ENCODE results near the gene ITGA7.

ITGA7 gene

DNA sequence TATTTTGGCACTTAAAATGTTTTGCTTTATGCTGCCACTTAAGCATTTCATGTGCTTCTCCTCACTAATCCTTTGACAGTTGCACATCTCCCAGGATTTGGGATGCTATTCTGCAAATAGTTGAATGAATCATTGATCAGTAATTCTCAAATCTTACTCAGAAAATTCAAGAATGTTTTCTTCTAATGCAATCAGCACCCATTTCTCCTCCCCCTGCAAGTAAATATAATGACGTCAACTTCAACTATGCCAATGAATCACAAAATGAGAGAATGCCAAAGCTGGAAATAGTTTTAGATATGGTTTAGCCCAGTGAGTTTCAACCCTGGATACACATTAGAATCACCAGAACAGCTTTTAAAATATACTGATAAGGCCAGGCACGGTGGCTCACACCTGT lies 6.0 kb upstream of the ITGA7 start:
- Histone ChIP-seq H3K4me2 (ENCODE audit: low read length) (no peak overlapping the region), H3K9ac (ENCODE audit: low read length) (no peak overlapping the region), H2BK120ac (ENCODE audit: low read depth, low read length) (no peak overlapping the region), H3K27ac (ENCODE audit: low read depth, low read length) (no peak overlapping the region), H3K18ac (ENCODE audit: low read length) (no peak overlapping the region), H3K56ac (ENCODE audit: low read length) (no peak overlapping the region), H2BK5ac (ENCODE audit: low read length) (no peak overlapping the region), H3K4me1 (ENCODE audit: control insufficient read depth, low read depth, low read length) (peaks cover 18% of the 10 kb centered on the region), H4K5ac (ENCODE audit: low read length) (no peak overlapping the region), H3K4ac (ENCODE audit: low read depth, low read length) (no peak overlapping the region), H3K23ac (ENCODE audit: low read length) (no peak overlapping the region), H3K4me3 (ENCODE audit: low read length) (no peak overlapping the region), H3K27me3 (ENCODE audit: insufficient read depth, low read length, poor library complexity) (no peaks in the 10 kb centered on the region), H2BK15ac (replicated peaks; ENCODE audit: low read depth) (no peak overlapping the region), H3K79me2 (ENCODE audit: control insufficient read depth, insufficient read depth, low read length) (no peaks in the 10 kb centered on the region), H3K79me1 (ENCODE audit: low read length) (no peaks in the 10 kb centered on the region), H3K36me3 (ENCODE audit: control insufficient read depth, insufficient read depth, low read length) (no peaks in the 10 kb centered on the region), H4K8ac (ENCODE audit: low read depth, low read length) (no peak overlapping the region), H2AK5ac (ENCODE audit: low read length) (no peak overlapping the region)
- WGBS (ENCODE audit: extremely low coverage, insufficient coverage, low lambda C conversion rate), result no CpG with 5 or more reads among the region's 2 CpGs
- DNase-seq, result no peak

DNA sequence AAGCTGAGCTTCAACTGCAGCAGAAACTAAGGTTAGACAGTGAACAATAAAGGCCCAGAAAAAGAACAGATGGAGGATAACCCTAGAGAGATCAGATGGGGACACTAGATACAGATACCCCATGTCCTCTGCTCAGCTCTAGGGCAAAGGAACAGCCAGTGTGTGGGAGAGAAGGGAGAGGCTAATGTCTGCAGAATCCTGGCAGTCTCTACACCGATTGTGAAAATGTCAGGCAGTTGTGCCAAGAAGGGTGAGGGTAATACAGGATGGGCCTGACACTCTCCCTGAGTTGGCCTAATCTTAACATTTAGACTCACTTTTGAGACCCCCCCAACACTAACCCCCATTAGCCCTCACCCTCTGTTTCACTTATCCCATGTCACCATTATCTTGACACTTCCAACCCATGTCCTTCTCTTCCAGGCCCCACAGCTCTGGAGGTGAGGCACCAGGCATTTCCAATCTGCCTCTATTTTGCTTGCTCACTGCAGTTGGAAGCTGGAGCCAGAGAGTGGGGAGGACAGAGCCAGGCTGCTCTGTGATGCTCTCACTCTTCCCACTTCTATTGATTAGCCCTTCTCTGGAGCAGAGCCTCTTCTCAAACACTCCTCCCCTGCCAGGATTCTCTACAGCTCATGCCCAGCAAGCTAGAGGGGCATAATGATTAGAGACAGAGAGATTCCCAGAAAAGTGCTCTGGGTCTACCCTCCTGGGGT lies 5.2 kb upstream of the ITGA7 start:
- H2BK120ac ChIP-seq (ENCODE audit: low read depth, low read length), result no peak overlapping the region
- H3K4me2 ChIP-seq (ENCODE audit: low read length), result no peak overlapping the region
- no peak overlapping the region for H3K9ac ChIP-seq (ENCODE audit: low read length)
- DNase-seq, result no peak
- no peak overlapping the region for H3K27ac ChIP-seq (ENCODE audit: low read depth, low read length)
- H3K18ac ChIP-seq (ENCODE audit: low read length), result no peak overlapping the region
- H3K4me3 ChIP-seq (ENCODE audit: low read length), result no peak overlapping the region
- no peaks in the 10 kb centered on the region for H3K79me1 ChIP-seq (ENCODE audit: low read length)
- WGBS (ENCODE audit: extremely low coverage, insufficient coverage, low lambda C conversion rate), result no CpG with 5 or more reads among the region's 1 CpG
- no peak overlapping the region for H2AK5ac ChIP-seq (ENCODE audit: low read length)
- H4K5ac ChIP-seq (ENCODE audit: low read length), result no peak overlapping the region
- H3K56ac ChIP-seq (ENCODE audit: low read length), result no peak overlapping the region
- H3K79me2 ChIP-seq (ENCODE audit: control insufficient read depth, insufficient read depth, low read length), result no peaks in the 10 kb centered on the region
- no peak overlapping the region for H2BK15ac ChIP-seq (replicated peaks; ENCODE audit: low read depth)
- H3K4ac ChIP-seq (ENCODE audit: low read depth, low read length), result no peak overlapping the region
- no peaks in the 10 kb centered on the region for H3K36me3 ChIP-seq (ENCODE audit: control insufficient read depth, insufficient read depth, low read length)
- no peak overlapping the region for H3K23ac ChIP-seq (ENCODE audit: low read length)
- no peak overlapping the region for H2BK5ac ChIP-seq (ENCODE audit: low read length)
- no peaks in the 10 kb centered on the region for H3K27me3 ChIP-seq (ENCODE audit: insufficient read depth, low read length, poor library complexity)
- H3K4me1 ChIP-seq (ENCODE audit: control insufficient read depth, low read depth, low read length), result peaks cover 13% of the 10 kb centered on the region
- H4K8ac ChIP-seq (ENCODE audit: low read depth, low read length), result no peak overlapping the region

DNA sequence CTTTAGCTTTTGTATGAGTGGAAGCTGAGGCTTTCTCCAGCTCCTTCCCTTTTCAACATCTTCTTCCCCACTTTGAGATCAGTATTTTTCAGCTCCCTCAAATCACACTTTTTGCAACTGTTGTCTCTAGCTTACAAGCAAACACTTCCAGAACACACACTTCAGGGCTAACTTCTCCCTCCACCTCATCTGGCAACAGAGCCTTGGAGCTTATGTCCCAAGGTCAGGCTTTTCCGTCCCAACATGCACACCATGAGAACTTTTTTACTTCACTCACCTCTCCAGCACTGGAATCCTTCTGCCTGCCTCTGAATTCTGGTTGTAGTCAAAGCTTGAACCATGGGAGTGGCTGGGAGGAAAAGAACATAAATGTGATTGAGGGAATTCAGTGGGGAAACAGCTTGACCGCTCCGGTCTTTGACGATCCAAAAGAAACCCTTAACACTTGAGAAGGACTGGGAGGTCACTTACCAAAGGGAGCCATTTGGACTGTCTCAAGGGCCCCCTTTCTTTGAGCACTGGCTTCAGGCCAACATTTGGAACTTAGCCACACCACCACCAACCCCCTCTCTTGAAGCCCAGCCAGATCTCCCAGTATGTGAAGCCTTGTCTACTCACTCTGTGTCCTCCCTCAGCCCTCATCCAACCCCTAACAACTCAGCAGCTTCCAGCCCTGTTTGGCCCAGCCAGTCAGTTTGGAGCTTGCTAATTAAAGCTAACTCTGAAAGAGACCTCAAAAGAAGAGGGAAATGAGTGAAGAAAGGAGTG lies 4.3 kb upstream of the ITGA7 start:
- Histone ChIP-seq H2BK5ac (ENCODE audit: low read length) (no peak overlapping the region), H3K27me3 (ENCODE audit: insufficient read depth, low read length, poor library complexity) (no peaks in the 10 kb centered on the region), H3K4me1 (ENCODE audit: control insufficient read depth, low read depth, low read length) (peaks cover 6% of the 10 kb centered on the region), H3K56ac (ENCODE audit: low read length) (no peak overlapping the region), H3K27ac (ENCODE audit: low read depth, low read length) (no peak overlapping the region), H4K8ac (ENCODE audit: low read depth, low read length) (no peak overlapping the region), H3K79me2 (ENCODE audit: control insufficient read depth, insufficient read depth, low read length) (no peaks in the 10 kb centered on the region), H3K9ac (ENCODE audit: low read length) (no peak overlapping the region), H3K36me3 (ENCODE audit: control insufficient read depth, insufficient read depth, low read length) (no peaks in the 10 kb centered on the region), H3K18ac (ENCODE audit: low read length) (no peak overlapping the region), H3K79me1 (ENCODE audit: low read length) (no peaks in the 10 kb centered on the region), H2BK15ac (replicated peaks; ENCODE audit: low read depth) (no peak overlapping the region), H3K4me3 (ENCODE audit: low read length) (no peak overlapping the region), H3K4ac (ENCODE audit: low read depth, low read length) (no peak overlapping the region), H4K5ac (ENCODE audit: low read length) (no peak overlapping the region), H3K4me2 (ENCODE audit: low read length) (no peak overlapping the region), H2AK5ac (ENCODE audit: low read length) (no peak overlapping the region), H3K23ac (ENCODE audit: low read length) (no peak overlapping the region), H2BK120ac (ENCODE audit: low read depth, low read length) (no peak overlapping the region)
- DNase-seq, result no peak
- WGBS (ENCODE audit: extremely low coverage, insufficient coverage, low lambda C conversion rate), result no CpG with 5 or more reads among the region's 4 CpGs

DNA sequence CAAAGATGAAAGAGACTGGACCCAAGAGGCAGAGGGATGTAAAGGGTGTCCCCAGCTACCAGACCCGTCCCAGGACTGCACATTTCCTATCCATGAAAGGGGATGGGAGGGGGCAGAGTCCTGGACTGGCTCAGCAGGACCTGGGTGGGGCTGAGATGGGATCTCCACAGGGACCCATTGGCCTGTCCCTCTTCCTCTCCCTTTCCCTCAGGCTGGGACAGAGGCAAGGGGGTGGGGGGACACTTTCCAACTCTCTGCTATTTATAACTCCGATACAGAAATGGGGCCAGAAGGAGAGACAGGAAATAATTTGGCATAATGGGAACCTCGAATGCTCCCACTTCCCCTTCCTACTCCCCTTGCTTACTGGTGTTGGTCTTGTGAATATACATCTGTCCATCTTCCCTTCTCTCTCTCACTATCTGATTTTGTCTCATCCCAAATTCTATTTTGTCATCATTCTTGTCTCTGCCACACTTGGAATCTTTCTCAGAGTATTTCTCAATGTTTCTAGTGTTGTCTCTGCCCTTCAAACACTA lies 1.1 kb upstream of the ITGA7 start:
- peak overlapping the region; percentile 80 for H3K56ac ChIP-seq (ENCODE audit: low read length)
- no peak overlapping the region for H3K4ac ChIP-seq (ENCODE audit: low read depth, low read length)
- H3K79me1 ChIP-seq (ENCODE audit: low read length), result no peaks in the 10 kb centered on the region
- DNase-seq, result no peak
- no peaks in the 10 kb centered on the region for H3K36me3 ChIP-seq (ENCODE audit: control insufficient read depth, insufficient read depth, low read length)
- H2BK15ac ChIP-seq (replicated peaks; ENCODE audit: low read depth), result no peak overlapping the region
- H2BK5ac ChIP-seq (ENCODE audit: low read length), result no peak overlapping the region
- H3K4me3 ChIP-seq (ENCODE audit: low read length), result no peak overlapping the region
- H3K18ac ChIP-seq (ENCODE audit: low read length), result no peak overlapping the region
- peak overlapping the region; percentile 5 for H3K4me2 ChIP-seq (ENCODE audit: low read length)
- H3K27ac ChIP-seq (ENCODE audit: low read depth, low read length), result no peak overlapping the region
- no peaks in the 10 kb centered on the region for H3K79me2 ChIP-seq (ENCODE audit: control insufficient read depth, insufficient read depth, low read length)
- H4K5ac ChIP-seq (ENCODE audit: low read length), result no peak overlapping the region
- no peak overlapping the region for H4K8ac ChIP-seq (ENCODE audit: low read depth, low read length)
- no peak overlapping the region for H2BK120ac ChIP-seq (ENCODE audit: low read depth, low read length)
- no peak overlapping the region for H3K9ac ChIP-seq (ENCODE audit: low read length)
- no peak overlapping the region for H2AK5ac ChIP-seq (ENCODE audit: low read length)
- H3K27me3 ChIP-seq (ENCODE audit: insufficient read depth, low read length, poor library complexity), result no peaks in the 10 kb centered on the region
- no CpG with 5 or more reads among the region's 3 CpGs for WGBS (ENCODE audit: extremely low coverage, insufficient coverage, low lambda C conversion rate)
- H3K23ac ChIP-seq (ENCODE audit: low read length), result no peak overlapping the region
- H3K4me1 ChIP-seq (ENCODE audit: control insufficient read depth, low read depth, low read length), result peaks cover 4% of the 10 kb centered on the region

DNA sequence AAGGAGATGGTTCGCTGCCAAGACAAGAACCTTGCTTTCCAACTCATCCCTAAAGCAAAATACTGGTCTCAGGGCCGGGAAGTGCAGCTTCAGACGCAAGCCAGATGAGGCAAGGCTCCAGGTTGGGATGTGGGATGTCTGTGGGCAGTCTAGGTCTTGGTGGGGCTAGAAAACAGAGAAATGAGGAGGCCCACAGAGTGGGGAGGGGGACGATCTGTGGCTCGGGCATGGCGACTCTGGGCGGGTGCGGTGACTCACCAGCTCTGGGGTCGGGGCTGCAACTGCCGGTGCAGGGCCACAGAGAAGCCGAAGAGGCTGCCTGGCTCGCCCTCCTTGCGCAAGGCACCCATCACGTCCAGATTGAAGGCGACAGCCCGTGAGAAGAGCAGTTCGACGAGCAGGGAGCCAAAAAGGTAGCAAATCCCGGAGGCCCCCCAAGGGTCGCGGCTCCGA lies 459 bp downstream of the ITGA7 start:
- H3K4me3 ChIP-seq (ENCODE audit: low read length), result peak overlapping the region; percentile 46
- no peaks in the 10 kb centered on the region for H3K36me3 ChIP-seq (ENCODE audit: control insufficient read depth, insufficient read depth, low read length)
- peak overlapping the region; percentile 45 for H3K18ac ChIP-seq (ENCODE audit: low read length)
- no peak overlapping the region for H4K5ac ChIP-seq (ENCODE audit: low read length)
- peak overlapping the region; percentile 49 for H3K4me2 ChIP-seq (ENCODE audit: low read length)
- H3K79me2 ChIP-seq (ENCODE audit: control insufficient read depth, insufficient read depth, low read length), result no peaks in the 10 kb centered on the region
- no peaks in the 10 kb centered on the region for H3K79me1 ChIP-seq (ENCODE audit: low read length)
- H3K27ac ChIP-seq (ENCODE audit: low read depth, low read length), result no peak overlapping the region
- no peak overlapping the region for H4K8ac ChIP-seq (ENCODE audit: low read depth, low read length)
- peak overlapping the region; percentile 82 for H3K56ac ChIP-seq (ENCODE audit: low read length)
- peak overlapping the region; percentile 59 for H3K9ac ChIP-seq (ENCODE audit: low read length)
- H3K4ac ChIP-seq (ENCODE audit: low read depth, low read length), result no peak overlapping the region
- DNase-seq, result peak; percentile 60
- WGBS (ENCODE audit: extremely low coverage, insufficient coverage, low lambda C conversion rate), result no CpG with 5 or more reads among the region's 22 CpGs
- H2AK5ac ChIP-seq (ENCODE audit: low read length), result no peak overlapping the region
- no peak overlapping the region for H2BK15ac ChIP-seq (replicated peaks; ENCODE audit: low read depth)
- H3K23ac ChIP-seq (ENCODE audit: low read length), result no peak overlapping the region
- no peak overlapping the region for H2BK5ac ChIP-seq (ENCODE audit: low read length)
- H3K27me3 ChIP-seq (ENCODE audit: insufficient read depth, low read length, poor library complexity), result no peaks in the 10 kb centered on the region
- peaks cover 4% of the 10 kb centered on the region for H3K4me1 ChIP-seq (ENCODE audit: control insufficient read depth, low read depth, low read length)
- H2BK120ac ChIP-seq (ENCODE audit: low read depth, low read length), result no peak overlapping the region

Data from mesendoderm (in vitro differentiated cells).